K562 (cell line): ENCODE measurements around the gene SLC30A7. TPM values are rescaled to one million over a fixed set of nuclear protein-coding genes. Genes with fewer than 3 reads are reported as not detected.
"Not testable (repeated sequence)": the region's sequence is repeated elsewhere in the genome, so short reads cannot be mapped to it uniquely, and the experiment has no call there.

Source experiments
- ATAC-seq: fragments of 200-7000 bp; cut with Tn5 transposase; 3 replicates; pipeline ENCODE4 v1.9.1; 2020; ENCODE audit warnings: moderate library complexity
- BruUV-seq: library from RNA; stranded (reverse); fragments of 400-500 nt; replicated peaks from 2 replicates; lab custom pipeline; 2021; lab: Mats Ljungman, UMichigan
- CTCF ChIA-PET: fragments of 300-600 bp; formaldehyde crosslinking; extraction: SDS; loops from one replicate; lab custom pipeline; 2021; ENCODE audit warnings: low intra/inter-chr PET ratio; lab: Yijun Ruan, JAX
- POLR2A ChIA-PET: fragments of 300-600, 350-650 bp; sonication (Branson Sonifier 250); formaldehyde crosslinking; extraction: SDS; loops from one replicate; lab custom pipeline; 2021; ENCODE audit warnings: antibody characterized with exemption, inconsistent platforms; lab: Yijun Ruan, JAX
- DNase-seq, 4 experiments: peaks; one replicate each; pipeline versions ENCODE4 v3.0.0 to v3.0.0-alpha.2; 2011 to 2018; ENCODE audit warnings: low spot score in 3 of 4, mixed read lengths in 3 of 4; ENCODE audit errors: extremely low read depth in 1 of 4
- FAIRE-seq: peaks from 2 replicates; lab custom pipeline; 2011; peaks lifted over from hg19 to GRCh38; lab: Jason Lieb, UNC
- H2AFZ ChIP-seq: 2 replicates; pipeline ENCODE4 v1.6.0; 2011; ENCODE audit warnings: low read depth, low read length, control low read depth, inconsistent platforms
- H3K27ac ChIP-seq: fragments of 200-600 bp; 3 replicates; pipeline ENCODE4 v1.8.0; 2011; ENCODE audit warnings: low read depth, mild to moderate bottlenecking, control low read depth, inconsistent platforms, low read length, moderate library complexity, mixed read lengths; ENCODE audit errors: extremely low read depth
- H3K27me3 ChIP-seq, 2 experiments: fragments of 300-600 bp in 1 of 2; 2 replicates in 1 of 2; 3 replicates in 1 of 2; pipeline versions ENCODE4 v1.6.0 to v1.8.0; 2011; ENCODE audit warnings: inconsistent platforms in 2 of 2, low read length in 2 of 2, mild to moderate bottlenecking in 1 of 2, mixed read lengths in 1 of 2, moderate library complexity in 1 of 2; ENCODE audit not compliant: control insufficient read depth in 2 of 2, insufficient read depth in 2 of 2
- H3K36me3 ChIP-seq: fragments of 300-600 bp; 3 replicates; pipeline ENCODE4 v1.8.0; 2011; ENCODE audit warnings: mild to moderate bottlenecking, low read length, inconsistent platforms; ENCODE audit not compliant: control insufficient read depth, insufficient read depth
- H3K4me1 ChIP-seq, 2 experiments: fragments of 200-600 bp in 1 of 2; replicated peaks in 1 of 2; 2 replicates in 1 of 2; 3 replicates in 1 of 2; pipeline versions ENCODE4 v1.5.1 to v1.8.0; 2011; ENCODE audit warnings: inconsistent platforms in 2 of 2, low read length in 2 of 2, mild to moderate bottlenecking in 1 of 2, mixed read lengths in 1 of 2, moderate library complexity in 1 of 2; ENCODE audit not compliant: control insufficient read depth in 2 of 2, insufficient read depth in 2 of 2
- H3K4me2 ChIP-seq: 2 replicates; pipeline ENCODE4 v1.6.1; 2011; ENCODE audit warnings: low read length, control low read depth, inconsistent platforms, mixed read lengths; ENCODE audit not compliant: insufficient read depth
- H3K4me3 ChIP-seq: fragments of 200-600 bp; sonication (generic), shearing (Covaris generic); 2 replicates; pipeline ENCODE4 v1.5.1; 2016; ENCODE audit warnings: control low read depth, inconsistent platforms
- H3K79me2 ChIP-seq: fragments of 200-600 bp; 3 replicates; pipeline ENCODE4 v1.8.0; 2011; ENCODE audit warnings: low read length, inconsistent platforms; ENCODE audit not compliant: control insufficient read depth, insufficient read depth
- H3K9ac ChIP-seq, 2 experiments: 2 replicates each; pipeline versions ENCODE4 v1.6.0 to v1.6.1; 2011; ENCODE audit warnings: low read depth in 2 of 2, low read length in 2 of 2, control low read depth in 1 of 2, inconsistent platforms in 1 of 2, mild to moderate bottlenecking in 1 of 2, mixed read lengths in 1 of 2; ENCODE audit not compliant: insufficient read depth in 1 of 2
- H3K9me1 ChIP-seq: one replicate; pipeline ENCODE4 v1.6.0; 2011; ENCODE audit warnings: inconsistent platforms, mild to moderate bottlenecking, low read length, moderate library complexity; ENCODE audit not compliant: control insufficient read depth, insufficient read depth
- H3K9me3 ChIP-seq: replicated peaks from 2 replicates; pipeline ENCODE4 v1.5.1; 2011; ENCODE audit warnings: low read depth, low read length, inconsistent platforms; ENCODE audit not compliant: control insufficient read depth, insufficient read depth
- H4K20me1 ChIP-seq: replicated peaks from 2 replicates; pipeline ENCODE4 v1.6.1; 2011; ENCODE audit warnings: low read length, inconsistent platforms, mixed read lengths; ENCODE audit not compliant: control insufficient read depth, insufficient read depth
- BCOR ChIP-seq: fragments of 450-650 bp; IDR thresholded peaks from 2 replicates; pipeline ENCODE4 v1.6.1; 2016
- DMBX1 ChIP-seq: fragments of 250-450 bp; sonication (Bioruptor Pico); IDR thresholded peaks from 2 replicates; pipeline ENCODE4 v1.8.0; 2022; ENCODE audit warnings: inconsistent platforms, mild to moderate bottlenecking, moderate library complexity, borderline replicate concordance
- ESRRB ChIP-seq: fragments of 250-450 bp; sonication (Bioruptor Pico); IDR thresholded peaks from 2 replicates; pipeline ENCODE4 v1.5.0; 2020; ENCODE audit warnings: mild to moderate bottlenecking, moderate library complexity, borderline replicate concordance
- RBM25 ChIP-seq: fragments of 200-400 bp; formaldehyde crosslinking; IDR thresholded peaks from 2 replicates; pipeline ENCODE4 v1.6.1; 2018; ENCODE audit warnings: low read length, low read depth, moderate library complexity; ENCODE audit not compliant: severe bottlenecking
- WGBS: fragments of 100-300 bp; shearing (Covaris generic); methylation state at CpG from one replicate; pipeline ENCODE4 v1.1.6; 2016; ENCODE audit warnings: low coverage, mixed read lengths; ENCODE audit not compliant: insufficient coverage; ENCODE audit errors: missing lambda C conversion rate; 5-methylcytosine and 5-hydroxymethylcytosine counted together
- in situ Hi-C: fragments of 300-500 bp; cut with MboI; formaldehyde crosslinking; loops from 4 replicates; pipeline ENCODE4 v1.15.0; 2018; ENCODE audit warnings: inconsistent platforms, mixed read lengths
- intact Hi-C: fragments of 100-400 bp; cut with micrococcal nuclease; formaldehyde crosslinking; loops from 2 replicates; pipeline ENCODE4 v1.14.2; 2022
- polyA plus RNA-seq, 8 experiments: library from polyadenylated mRNA; depleted of rRNA in 4 of 8; stranded (reverse) in 5 of 8; unstranded in 3 of 8; fragments of >200 nt; fragmentation: Nextera tagmentation in 2 of 8; fragmentation: Illumina TruSeq in 1 of 8; extraction: Ambion mirVana in 2 of 8; extraction: Trizol in 1 of 8; gene quantifications; 2 replicates each; pipeline versions ENCODE4 v1.2.1 to v1.2.3, GENCODE V29; 2011 to 2014; ENCODE audit warnings: inconsistent platforms in 1 of 8, missing spikeins in 1 of 8
- total RNA-seq, 7 experiments: library from RNA; depleted of rRNA in 6 of 7; stranded (reverse); fragments of >200 nt in 6 of 7; fragmentation: Illumina TruSeq in 2 of 7; extraction: Trizol in 2 of 7; gene quantifications; 2 replicates each; pipeline versions ENCODE4 v1.2.1 to v1.2.3, GENCODE V29; 2011 to 2021; ENCODE audit warnings: low replicate concordance in 1 of 7

Gene SLC30A7
- total and polyA plus RNA-seq, 9 of the 15 experiments (the other 6 are each of a cell fraction or from before 2014, with no cell fraction given), result 3.5 to 17.1 (median 7.2) TPM

- TF ChIP-seq DMBX1 (CRISPR knock-in tag), result no peak
Measured at GRCh38 chr1:100950781-100951180, 54.9 kb downstream of the SLC30A7 start (continued).

DNA sequence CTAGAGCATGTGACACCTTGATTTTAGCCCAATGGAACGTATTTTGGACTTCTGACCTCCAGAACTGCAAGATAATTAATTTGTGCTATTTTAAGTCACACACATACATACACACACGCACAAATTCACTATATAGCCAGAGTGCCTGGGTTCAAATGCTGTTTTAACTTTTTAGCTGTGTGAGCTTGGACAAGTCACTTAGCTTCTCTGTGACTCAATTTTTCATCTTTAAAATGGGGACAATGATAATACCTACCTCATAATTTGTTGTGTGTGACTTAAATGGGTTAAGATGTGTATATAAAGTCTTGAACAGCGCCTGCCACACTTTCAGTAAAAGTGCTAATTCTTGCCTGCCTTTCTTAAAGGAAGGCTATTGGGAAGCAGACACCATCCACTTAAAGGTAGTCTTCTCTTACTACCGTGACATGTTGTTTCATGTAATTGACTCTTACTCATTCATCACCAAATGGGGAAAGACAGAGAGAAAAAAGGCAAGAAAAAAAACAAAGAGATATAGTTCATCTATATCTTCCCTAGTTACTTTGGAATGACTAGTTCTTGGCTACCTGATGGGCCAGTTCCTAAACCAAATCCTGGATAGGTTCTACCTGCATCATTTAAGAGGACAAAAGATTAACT is 56.3 kb downstream of the SLC30A7 start:
- 89% methylated on average over 4 of the region's 4 CpGs for WGBS
- Histone ChIP-seq H4K20me1 (no peaks in the 10 kb centered on the region), H3K27me3 (no peaks in the 10 kb centered on the region), H3K27ac (no peak overlapping the region), H3K4me1 (peaks cover 9 to 10% of the 10 kb centered on the region in 2 experiments; a peak in 3 of 5 replicates), H3K9ac (no peak overlapping the region), H3K4me2 (no peak overlapping the region), H3K9me3 (no peaks in the 10 kb centered on the region), H3K36me3 (peaks cover 14% of the 10 kb centered on the region), H2AFZ (no peak overlapping the region), H3K4me3 (no peak overlapping the region), H3K9me1 (no peaks in the 10 kb centered on the region), H3K79me2 (no peaks in the 10 kb centered on the region; the same call in 2 of the 3 replicates)
- ChIA-PET POLR2A (interaction anchor here (0.7 kb wide), 1 partner anchor 9 kb away, joined by 3 read pairs; no protein-coding TSS in a partner anchor), CTCF (no interaction called here)
- FAIRE-seq (no peak), DNase-seq (no peak), ATAC-seq (no peak)
- in situ Hi-C loops, result no loop called here
- intact Hi-C loops, result no loop called here
- no TSS peak for BruUV-seq
- TF ChIP-seq RBM25 (peak; percentile 64), ESRRB (CRISPR knock-in tag) (no peak), BCOR (peak; percentile 66)

DNA sequence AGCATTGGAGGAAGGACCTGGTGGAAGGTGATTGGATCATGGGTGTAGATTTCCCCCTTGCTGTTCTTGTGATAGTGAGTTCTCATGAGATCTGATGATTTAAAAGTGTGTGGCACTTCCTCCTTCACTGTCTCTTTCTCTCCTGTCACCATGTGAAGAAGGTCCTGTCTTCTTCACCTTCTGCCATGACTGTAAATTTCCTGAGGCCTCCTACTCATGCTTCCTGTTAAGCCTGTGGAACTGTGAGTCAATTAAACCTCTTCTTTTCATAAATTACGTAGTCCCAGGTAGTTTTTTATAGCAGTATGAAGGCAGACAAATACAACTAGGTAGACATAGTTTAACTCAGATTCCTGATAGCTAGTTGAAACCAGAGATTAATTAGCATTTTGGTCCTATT is 57.1 kb downstream of the SLC30A7 start:
- H3K27me3 ChIP-seq, ATAC-seq, H3K27ac ChIP-seq, in situ Hi-C loops, DNase-seq, CTCF ChIA-PET, POLR2A ChIA-PET, H3K79me2 ChIP-seq, BruUV-seq, H2AFZ ChIP-seq, FAIRE-seq, H3K9ac ChIP-seq, H3K4me3 ChIP-seq, H3K9me3 ChIP-seq, H4K20me1 ChIP-seq, H3K9me1 ChIP-seq, intact Hi-C loops, H3K4me2 ChIP-seq: not testable (repeated sequence)
- 91% methylated on average over 1 of the region's 1 CpG for WGBS
- Histone ChIP-seq H3K4me1 (peaks cover 9 to 10% of the 10 kb centered on the region in 2 experiments; a peak in 3 of 5 replicates), H3K36me3 (peaks cover 14% of the 10 kb centered on the region)
